Stimulated activated CD8-positive, alpha-beta memory T cell treated with anti-CD3 and anti-CD28 coated beads, Interleukin-15, amount 100 ng/mL, for 1 hour (primary cell): ENCODE results near the gene AGPAT4.
A peak's percentile ranks its signal among the peaks of the same experiment; 100 is the strongest.
"Not testable (repeated sequence)": the region's sequence is repeated elsewhere in the genome, so short reads cannot be mapped to it uniquely, and the experiment has no call there.

Experiments
- DNase-seq: peaks from one replicate; pipeline ENCODE4 v3.0.0-alpha.2; 2020; ENCODE audit warnings: low read depth

AGPAT4 gene, protein sequence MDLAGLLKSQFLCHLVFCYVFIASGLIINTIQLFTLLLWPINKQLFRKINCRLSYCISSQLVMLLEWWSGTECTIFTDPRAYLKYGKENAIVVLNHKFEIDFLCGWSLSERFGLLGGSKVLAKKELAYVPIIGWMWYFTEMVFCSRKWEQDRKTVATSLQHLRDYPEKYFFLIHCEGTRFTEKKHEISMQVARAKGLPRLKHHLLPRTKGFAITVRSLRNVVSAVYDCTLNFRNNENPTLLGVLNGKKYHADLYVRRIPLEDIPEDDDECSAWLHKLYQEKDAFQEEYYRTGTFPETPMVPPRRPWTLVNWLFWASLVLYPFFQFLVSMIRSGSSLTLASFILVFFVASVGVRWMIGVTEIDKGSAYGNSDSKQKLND

GRCh38 chr6:161273752-161274487 lies at the start of gene AGPAT4:
Gene AGPAT4 (minus strand): TSS chr6:161274061. CDS start chr6:161232213, 41,848 bp downstream.
- peak; percentile 30 for DNase-seq

DNA sequence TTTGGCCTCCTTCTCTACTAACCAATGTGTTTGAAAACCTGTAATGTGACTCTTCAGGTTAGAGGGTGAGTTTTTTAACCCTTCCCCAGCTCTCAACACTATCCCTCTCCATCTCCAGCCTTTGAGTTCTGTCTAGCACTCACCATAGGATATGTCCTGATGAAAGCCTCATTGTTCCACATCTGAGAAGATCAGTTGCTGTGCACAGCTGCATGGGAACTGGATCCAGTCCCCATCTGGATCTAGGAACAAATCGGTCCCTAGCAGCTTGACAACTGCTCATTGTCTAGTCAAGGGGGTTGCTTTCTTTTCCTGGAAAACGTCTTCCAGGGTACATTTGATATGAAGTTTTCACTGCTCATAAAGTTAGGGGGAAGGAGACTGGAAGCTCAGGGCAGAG lies 45.4 kb upstream of the AGPAT4 start:
- DNase-seq: no peak

DNA sequence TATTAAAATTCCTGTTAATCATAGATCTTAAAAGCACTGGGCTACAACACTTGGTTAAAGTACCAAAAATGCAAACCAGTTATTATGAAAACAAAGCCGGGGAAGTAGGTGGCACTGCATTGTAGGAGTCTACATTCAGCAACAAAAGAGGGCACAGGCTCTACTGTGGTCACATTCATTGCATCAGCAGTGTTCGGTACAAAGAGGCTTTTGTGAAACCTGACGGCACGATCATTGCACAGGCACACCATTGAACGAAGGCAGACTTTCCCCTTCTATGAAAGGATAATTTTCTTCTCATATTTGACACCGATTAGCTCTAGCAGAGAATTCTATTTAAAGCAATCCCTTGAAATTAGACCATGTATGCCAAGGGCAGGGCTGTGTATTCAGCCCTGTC lies 44.6 kb upstream of the AGPAT4 start:
- no peak for DNase-seq

GRCh38 chr6:161316531-161316930 lies 42.7 kb upstream of the AGPAT4 start:
- no peak for DNase-seq

DNA sequence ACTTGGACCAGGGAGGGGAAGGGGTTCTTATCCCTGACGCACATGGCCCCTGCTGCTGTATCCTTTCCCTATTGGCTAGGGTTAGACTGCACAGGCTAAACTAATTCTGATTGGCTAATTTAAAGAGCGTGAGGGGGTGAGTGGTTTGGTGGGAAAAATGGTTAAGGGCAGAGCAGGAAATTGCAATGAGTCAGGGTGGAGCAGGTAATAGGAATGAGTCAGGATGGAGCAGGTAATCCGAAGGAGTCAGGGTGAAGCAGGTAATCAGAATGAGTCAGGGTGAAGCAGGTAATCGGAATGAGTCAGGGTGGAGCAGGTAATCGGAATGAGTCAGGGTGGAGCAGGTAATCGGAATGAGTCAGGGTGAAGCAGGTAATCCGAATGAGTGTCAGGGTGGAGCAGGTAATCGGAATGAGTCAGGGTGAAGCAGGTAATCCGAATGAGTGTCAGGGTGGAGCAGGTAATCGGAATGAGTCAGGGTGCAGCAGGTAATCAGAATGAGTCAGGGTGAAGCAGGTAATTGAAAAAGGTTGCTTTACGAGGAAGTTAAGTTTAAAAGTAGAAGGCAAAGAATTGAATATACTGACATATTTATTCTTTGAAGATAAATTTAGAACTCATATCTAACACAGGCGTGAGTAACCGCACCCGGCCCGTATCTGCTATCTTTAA lies 41.5 kb upstream of the AGPAT4 start:
- not testable (repeated sequence) for DNase-seq

DNA sequence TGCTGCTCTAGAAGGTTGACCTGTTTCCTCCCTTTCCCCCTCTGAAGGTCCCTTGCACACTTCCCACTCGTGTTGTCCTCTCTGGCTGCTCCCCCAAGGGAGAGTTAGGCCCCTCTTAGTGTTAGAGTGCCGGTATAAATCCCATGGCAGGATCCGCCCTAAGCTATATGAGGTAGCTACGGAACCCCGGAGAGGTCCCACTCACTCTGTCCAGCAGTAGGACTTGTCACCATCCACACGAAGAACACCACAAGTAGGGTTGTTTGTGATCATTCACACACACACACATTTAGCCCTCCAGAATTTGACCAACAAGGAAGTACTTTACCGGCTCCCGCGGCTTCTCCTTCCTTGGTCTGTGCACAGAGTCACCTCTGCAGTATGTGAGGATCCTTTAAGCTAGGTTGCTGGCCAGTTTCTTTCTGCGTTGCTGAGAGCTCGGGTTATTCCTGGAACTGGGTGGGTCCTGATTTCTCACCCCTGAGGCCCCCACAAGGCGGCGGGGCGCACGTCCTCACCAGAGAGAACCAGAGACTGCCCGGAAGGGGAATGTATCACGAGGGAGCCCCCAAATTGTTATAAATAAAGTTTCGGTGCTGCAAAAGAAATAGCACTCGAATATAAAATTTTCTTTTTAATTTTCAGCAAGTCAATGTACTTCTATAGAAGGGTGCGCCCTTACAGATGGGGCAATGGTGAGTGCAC lies 40.8 kb upstream of the AGPAT4 start:
- not testable (repeated sequence) for DNase-seq

DNA sequence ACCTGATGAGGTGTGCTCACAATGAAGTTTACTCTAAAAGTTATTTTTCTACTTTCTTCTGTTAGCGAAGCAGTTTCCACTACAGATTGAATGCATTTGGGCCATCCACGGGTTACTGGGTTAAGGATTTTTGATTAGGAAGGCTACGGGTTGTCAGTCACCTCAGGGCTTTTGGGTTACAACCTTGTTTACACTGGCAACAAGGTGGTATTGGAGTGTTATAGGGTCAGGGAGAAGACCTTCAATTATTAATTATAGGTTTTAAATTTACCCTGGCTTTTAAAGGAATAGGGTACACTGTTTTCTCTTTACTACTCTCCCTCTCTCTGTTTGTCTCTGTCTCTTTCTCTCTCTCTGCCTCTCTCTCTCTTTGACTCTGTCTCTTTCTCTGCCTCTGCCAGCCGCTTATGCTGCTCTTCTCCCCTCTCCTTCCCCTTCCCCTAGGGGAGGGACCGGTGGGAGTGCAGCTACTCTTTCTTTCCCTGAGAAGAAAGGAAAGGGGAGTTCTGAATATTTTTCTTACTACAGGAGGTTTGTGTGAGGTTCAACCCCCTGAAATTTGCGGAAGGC lies 40.2 kb upstream of the AGPAT4 start:
- no peak for DNase-seq

GRCh38 chr6:161313475-161313874 lies 39.6 kb upstream of the AGPAT4 start:
- DNase-seq: not testable (repeated sequence)

DNA sequence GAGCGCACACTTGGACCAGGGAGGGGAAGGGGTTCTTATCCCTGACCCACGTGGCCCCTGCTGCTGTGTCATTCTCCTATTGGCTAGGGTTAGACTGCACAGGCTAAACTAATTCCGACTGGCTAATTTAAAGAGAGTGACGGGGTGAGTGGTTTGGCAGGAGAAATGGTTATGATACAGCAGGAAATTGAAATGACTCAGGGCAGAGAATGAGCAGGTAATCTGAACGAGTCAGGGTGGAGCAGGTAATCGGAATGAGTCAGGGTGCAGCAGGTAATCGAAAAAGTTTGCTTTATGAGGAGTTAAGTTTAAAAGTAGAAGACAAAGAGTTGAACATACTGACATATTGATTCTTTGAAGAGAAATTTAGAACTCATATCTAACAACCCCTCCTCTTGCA lies 35.9 kb upstream of the AGPAT4 start:
- not testable (repeated sequence) for DNase-seq

GRCh38 chr6:161308075-161308655 lies 34.3 kb upstream of the AGPAT4 start:
- DNase-seq: no peak

DNA sequence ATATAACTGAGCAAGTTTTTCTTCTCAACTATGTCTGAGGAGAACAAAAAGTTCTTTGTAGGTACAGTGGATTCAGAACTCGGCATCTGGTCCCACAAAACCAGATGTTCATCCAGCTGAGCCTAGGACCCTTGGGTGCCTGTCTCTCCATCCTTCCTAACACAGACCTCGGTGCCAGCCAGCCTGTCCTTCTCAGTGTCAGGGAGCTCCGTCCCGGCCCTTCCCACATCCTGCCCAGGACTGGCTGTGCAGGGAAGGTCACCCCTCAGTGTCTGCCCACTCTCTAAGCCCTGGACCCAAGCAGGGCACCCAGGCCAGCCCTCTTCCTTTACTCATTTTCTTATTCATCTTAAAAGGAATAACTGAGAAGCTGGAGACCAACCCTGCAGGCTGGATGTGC lies 32.0 kb upstream of the AGPAT4 start:
- no peak for DNase-seq

GRCh38 chr6:161303628-161304340 lies 29.9 kb upstream of the AGPAT4 start:
- DNase-seq: no peak

DNA sequence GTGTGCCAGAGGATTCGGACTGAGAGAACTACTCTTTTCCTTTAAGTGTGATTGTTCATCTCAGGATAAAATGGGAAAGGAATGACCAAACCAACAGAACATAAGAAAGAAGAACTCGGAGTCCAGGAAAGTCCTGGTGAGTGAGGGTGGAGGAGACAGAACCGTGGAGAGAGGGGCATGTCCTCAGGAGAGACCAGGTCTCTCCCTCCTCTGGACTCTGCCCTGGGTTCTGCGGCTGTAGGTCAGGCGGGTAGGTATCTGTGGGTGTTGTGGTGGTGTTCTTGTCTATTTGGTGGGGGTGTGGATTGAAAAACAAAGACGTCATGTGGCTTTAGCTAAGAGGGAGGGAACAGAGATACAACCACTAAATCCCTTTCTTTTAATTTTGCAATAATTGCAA lies 29.1 kb upstream of the AGPAT4 start:
- DNase-seq: no peak

DNA sequence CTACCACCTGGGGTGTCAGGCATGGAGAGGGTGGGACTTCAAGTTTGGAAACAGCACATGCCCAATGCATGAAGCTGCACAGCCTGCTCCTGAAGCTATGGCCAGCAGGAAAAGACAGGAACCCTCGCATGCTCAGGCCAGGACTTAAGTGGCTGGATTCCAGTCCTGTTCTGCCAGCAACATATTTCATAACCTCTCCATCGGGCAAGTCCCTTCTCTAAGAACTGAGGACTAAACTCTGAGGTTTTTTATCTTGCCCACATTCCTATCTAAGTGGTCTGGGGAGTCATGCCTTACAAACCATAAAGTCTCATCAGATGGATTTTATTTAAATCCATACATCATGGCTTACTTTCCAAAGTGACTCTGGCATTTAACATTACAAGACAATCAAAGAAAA lies 27.5 kb upstream of the AGPAT4 start:
- DNase-seq: no peak

DNA sequence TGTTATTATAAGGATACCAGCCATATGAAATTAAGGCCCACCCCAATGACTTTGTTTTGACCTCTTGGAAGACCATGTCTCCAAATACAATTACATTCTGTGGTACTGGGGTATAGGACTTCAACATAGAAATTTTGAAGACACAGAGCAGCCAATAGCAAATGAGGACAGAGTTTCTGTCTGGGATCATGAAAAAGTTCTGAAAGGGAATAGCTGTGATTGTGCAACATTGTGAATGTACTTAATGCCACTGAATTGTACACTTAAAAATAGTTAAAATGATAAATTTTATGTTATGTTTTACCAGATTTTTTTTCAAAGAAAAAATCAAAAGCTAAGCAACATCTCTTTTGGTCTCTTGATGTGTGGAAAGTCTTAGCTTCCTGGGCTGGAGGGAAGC lies 27.0 kb upstream of the AGPAT4 start:
- DNase-seq: no peak

- no peak for DNase-seq
Observed at GRCh38 chr6:161299726-161300125, 25.9 kb upstream of the AGPAT4 start.

GRCh38 chr6:161295784-161296183 lies 21.9 kb upstream of the AGPAT4 start:
- no peak for DNase-seq

- DNase-seq: no peak
Observed at GRCh38 chr6:161292650-161293281, 18.9 kb upstream of the AGPAT4 start.

GRCh38 chr6:161292145-161292544 lies 18.3 kb upstream of the AGPAT4 start:
- no peak for DNase-seq

- DNase-seq: no peak
Observed at GRCh38 chr6:161290751-161291150, 16.9 kb upstream of the AGPAT4 start.
